ENCODE data around the gene AQP3. TPM values are rescaled to one million over a fixed set of nuclear protein-coding genes. Genes with fewer than 3 reads are reported as not detected.

AQP3 gene
- polyA plus RNA-seq, 1 donor (not counting 4 experiments of a cell fraction or from before 2014, with no cell fraction given) = 239 TPM

DNA sequence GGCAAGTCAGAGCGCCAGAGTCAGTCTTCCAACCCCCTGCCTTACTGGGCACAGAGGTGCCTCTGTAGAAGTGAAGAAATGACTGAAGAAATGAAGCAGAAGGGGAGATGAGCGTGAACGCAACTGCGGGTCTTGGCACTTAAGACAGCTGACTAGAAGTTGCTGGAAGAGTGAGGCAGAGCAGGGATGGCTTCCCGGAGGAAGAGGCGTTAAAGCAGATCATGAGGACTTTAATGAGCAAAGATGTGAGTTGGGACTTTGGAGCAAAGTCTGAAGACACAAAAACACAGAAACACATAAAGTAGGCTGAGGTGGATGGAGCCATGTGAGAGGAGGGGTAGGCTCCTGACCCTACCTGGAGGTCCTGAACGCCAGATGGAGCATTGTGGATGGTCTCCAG, 7.2 kb downstream of the AQP3 start:
- peak; percentile 39 for FAIRE-seq
- Histone ChIP-seq H4K20me1 (ENCODE audit: control insufficient read depth, extremely low read depth, insufficient read depth, low read length) (no peaks in the 10 kb centered on the region), H3K9me3 (ENCODE audit: control insufficient read depth, low read depth, low read length) (no peaks in the 10 kb centered on the region), H3K9ac (ENCODE audit: control insufficient read depth, extremely low read depth, insufficient read depth, low read length) (no peak overlapping the region), H3K9me1 (ENCODE audit: control insufficient read depth, extremely low read depth, insufficient read depth, low read length) (peaks cover 2% of the 10 kb centered on the region), H3K79me2 (ENCODE audit: control insufficient read depth, insufficient read depth, low read length) (no peaks in the 10 kb centered on the region), H3K4me3 (ENCODE audit: control insufficient read depth in 2 of 3, extremely low read depth in 1 of 3, insufficient read depth in 2 of 3, low read depth in 1 of 3, low read length in 3 of 3) (no peak overlapping the region), H2AFZ (ENCODE audit: control insufficient read depth, low read length) (no peak overlapping the region), H3K4me1 (ENCODE audit: control insufficient read depth, extremely low read depth, insufficient read depth, low read length) (peaks cover 46% of the 10 kb centered on the region), H3K36me3 (ENCODE audit: control insufficient read depth in 2 of 2, extremely low read depth in 1 of 2, insufficient read depth in 2 of 2, low read length in 2 of 2) (peaks cover 2 to 25% of the 10 kb centered on the region in 2 experiments), H3K4me2 (ENCODE audit: control insufficient read depth, extremely low read depth, insufficient read depth, low read depth, low read length) (no peak overlapping the region), H3K27ac (ENCODE audit: control insufficient read depth, insufficient read depth, low read length) (no peak overlapping the region), H3K27me3 (ENCODE audit: control insufficient read depth, extremely low read depth, insufficient read depth, low read length) (no peaks in the 10 kb centered on the region)
- TF ChIP-seq, protein P1, sequence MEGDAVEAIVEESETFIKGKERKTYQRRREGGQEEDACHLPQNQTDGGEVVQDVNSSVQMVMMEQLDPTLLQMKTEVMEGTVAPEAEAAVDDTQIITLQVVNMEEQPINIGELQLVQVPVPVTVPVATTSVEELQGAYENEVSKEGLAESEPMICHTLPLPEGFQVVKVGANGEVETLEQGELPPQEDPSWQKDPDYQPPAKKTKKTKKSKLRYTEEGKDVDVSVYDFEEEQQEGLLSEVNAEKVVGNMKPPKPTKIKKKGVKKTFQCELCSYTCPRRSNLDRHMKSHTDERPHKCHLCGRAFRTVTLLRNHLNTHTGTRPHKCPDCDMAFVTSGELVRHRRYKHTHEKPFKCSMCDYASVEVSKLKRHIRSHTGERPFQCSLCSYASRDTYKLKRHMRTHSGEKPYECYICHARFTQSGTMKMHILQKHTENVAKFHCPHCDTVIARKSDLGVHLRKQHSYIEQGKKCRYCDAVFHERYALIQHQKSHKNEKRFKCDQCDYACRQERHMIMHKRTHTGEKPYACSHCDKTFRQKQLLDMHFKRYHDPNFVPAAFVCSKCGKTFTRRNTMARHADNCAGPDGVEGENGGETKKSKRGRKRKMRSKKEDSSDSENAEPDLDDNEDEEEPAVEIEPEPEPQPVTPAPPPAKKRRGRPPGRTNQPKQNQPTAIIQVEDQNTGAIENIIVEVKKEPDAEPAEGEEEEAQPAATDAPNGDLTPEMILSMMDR (optimal IDR thresholded peaks at IDR 0.05 in 1 of 3, IDR thresholded peaks at IDR 0.05 in 1 of 3, conservative IDR thresholded peaks at IDR 0.05 in 1 of 3; ENCODE audit: extremely low read depth in 1 of 3, insufficient read depth in 2 of 3, low read length in 3 of 3) = no peak
- TF ChIP-seq EZH2 (IDR thresholded peaks at IDR 0.05; ENCODE audit: low read length) = no peak
- dilution Hi-C loops (cut with MboI; ENCODE audit: extremely low pct_ligation_motif_present, low sequenced_read_pairs) = no loop called here
- no peak for DNase-seq (ENCODE audit: low read depth, low spot score)

- no peaks in the 10 kb centered on the region for H4K20me1 ChIP-seq (ENCODE audit: control insufficient read depth, extremely low read depth, insufficient read depth, low read length)
- peak overlapping the region; percentile 14 for H3K4me2 ChIP-seq (ENCODE audit: control insufficient read depth, extremely low read depth, insufficient read depth, low read depth, low read length)
- TF ChIP-seq EZH2 (IDR thresholded peaks at IDR 0.05; ENCODE audit: low read length) = no peak
- TF ChIP-seq, protein P1 (optimal IDR thresholded peaks at IDR 0.05 in 1 of 3, IDR thresholded peaks at IDR 0.05 in 1 of 3, conservative IDR thresholded peaks at IDR 0.05 in 1 of 3; ENCODE audit: extremely low read depth in 1 of 3, insufficient read depth in 2 of 3, low read length in 3 of 3) = no peak
- dilution Hi-C loops (cut with MboI; ENCODE audit: extremely low pct_ligation_motif_present, low sequenced_read_pairs) = no loop called here
- FAIRE-seq = peak; percentile 13
- no peaks in the 10 kb centered on the region for H3K79me2 ChIP-seq (ENCODE audit: control insufficient read depth, insufficient read depth, low read length)
- H3K27ac ChIP-seq (ENCODE audit: control insufficient read depth, insufficient read depth, low read length) = no peak overlapping the region
- H3K9ac ChIP-seq (ENCODE audit: control insufficient read depth, extremely low read depth, insufficient read depth, low read length) = no peak overlapping the region
- H3K4me1 ChIP-seq (ENCODE audit: control insufficient read depth, extremely low read depth, insufficient read depth, low read length) = peaks cover 42% of the 10 kb centered on the region
- no peak overlapping the region for H2AFZ ChIP-seq (ENCODE audit: control insufficient read depth, low read length)
- peaks cover 2% of the 10 kb centered on the region for H3K9me1 ChIP-seq (ENCODE audit: control insufficient read depth, extremely low read depth, insufficient read depth, low read length)
- no peaks in the 10 kb centered on the region for H3K27me3 ChIP-seq (ENCODE audit: control insufficient read depth, extremely low read depth, insufficient read depth, low read length)
- no peaks in the 10 kb centered on the region for H3K9me3 ChIP-seq (ENCODE audit: control insufficient read depth, low read depth, low read length)
- H3K36me3 ChIP-seq (ENCODE audit: control insufficient read depth in 2 of 2, extremely low read depth in 1 of 2, insufficient read depth in 2 of 2, low read length in 2 of 2) = peaks cover 2 to 25% of the 10 kb centered on the region in 2 experiments
- DNase-seq (ENCODE audit: low read depth, low spot score) = no peak
- H3K4me3 ChIP-seq (ENCODE audit: control insufficient read depth in 2 of 3, extremely low read depth in 1 of 3, insufficient read depth in 2 of 3, low read depth in 1 of 3, low read length in 3 of 3) = no peak overlapping the region
These were observed 7.7 kb downstream of the AQP3 start for GRCh38 chr9:33439731-33440130.

Data from keratinocyte (primary cell).